GM18507 (cell line): ENCODE measurements around the gene OSBP2.
A peak's percentile ranks its signal among the peaks of the same experiment; 100 is the strongest.

ENCODE experiments used
- DNase-seq: peaks from one replicate; pipeline ENCODE4 v3.0.0; 2011; ENCODE audit warnings: low read depth; ENCODE audit not compliant: insufficient read length; ENCODE audit errors: extremely low spot score
- FAIRE-seq: peaks from 2 replicates; lab custom pipeline; 2011; peaks lifted over from hg19 to GRCh38; lab: Jason Lieb, UNC

OSBP2 gene

GRCh38 chr22:30944986-30945385 is 250.3 kb downstream of the OSBP2 start:
- FAIRE-seq, result no peak
- DNase-seq, result no peak

- FAIRE-seq, result no peak
Measured at GRCh38 chr22:30945653-30946052, 251.0 kb downstream of the OSBP2 start.

GRCh38 chr22:30946354-30946753 is 251.7 kb downstream of the OSBP2 start:
- FAIRE-seq, result no peak
- no peak for DNase-seq

More at GRCh38 chr22:30945653-30946052, 251.0 kb downstream of the OSBP2 start:
- no peak for DNase-seq

- FAIRE-seq (no peak), DNase-seq (no peak)
Measured at GRCh38 chr22:30947173-30947815, 252.6 kb downstream of the OSBP2 start.

GRCh38 chr22:30947816-30948454 is 253.3 kb downstream of the OSBP2 start:
- FAIRE-seq (peak; percentile 35), DNase-seq (no peak)

- DNase-seq, result no peak
- FAIRE-seq, result no peak
Measured at GRCh38 chr22:30948930-30949342, 254.3 kb downstream of the OSBP2 start.

GRCh38 chr22:30949934-30950660 is 255.4 kb downstream of the OSBP2 start:
- FAIRE-seq (no peak), DNase-seq (no peak)

- DNase-seq, result no peak
- FAIRE-seq, result no peak
Measured at GRCh38 chr22:30953206-30953605, 258.5 kb downstream of the OSBP2 start.

GRCh38 chr22:30955153-30955552 is 260.5 kb downstream of the OSBP2 start:
- DNase-seq, result no peak
- no peak for FAIRE-seq
